GM23338 (cell line): Measurements from ENCODE around the gene ATP8A2. TPM values are rescaled to one million over a fixed set of nuclear protein-coding genes. Genes with fewer than 3 reads are reported as not detected.

Experiments
- ATAC-seq: fragments of 200-7000 bp; cut with Tn5 transposase; 3 replicates; pipeline ENCODE4 v1.9.1; 2020
- DNase-seq: peaks from one replicate; pipeline ENCODE4 v3.0.0-alpha.2; 2015; ENCODE audit warnings: low spot score
- H2AFZ ChIP-seq: fragments of 200-600 bp; sonication (generic); 2 replicates; pipeline ENCODE4 v1.8.0; 2016; ENCODE audit warnings: antibody characterized with exemption, mild to moderate bottlenecking, moderate library complexity
- H3F3A ChIP-seq: fragments of 200-600 bp; sonication (generic); replicated peaks from 2 replicates; pipeline ENCODE4 v1.8.0; 2017; ENCODE audit warnings: antibody characterized with exemption, mixed run types, low read depth
- H3K27ac ChIP-seq: fragments of 200-600 bp; sonication (generic); 2 replicates; pipeline ENCODE4 v1.6.1; 2016; ENCODE audit warnings: low read depth
- H3K27me3 ChIP-seq: fragments of 200-600 bp; sonication (generic); 2 replicates; pipeline ENCODE4 v1.8.0; 2016; ENCODE audit warnings: mild to moderate bottlenecking, mixed run types, moderate library complexity; ENCODE audit not compliant: insufficient read depth
- H3K36me3 ChIP-seq: fragments of 200-600 bp; sonication (generic); 2 replicates; pipeline ENCODE4 v1.8.0; 2016; ENCODE audit warnings: mild to moderate bottlenecking; ENCODE audit not compliant: insufficient read depth
- H3K4me1 ChIP-seq: fragments of 200-600 bp; sonication (generic); 2 replicates; pipeline ENCODE4 v1.8.0; 2016; ENCODE audit warnings: mild to moderate bottlenecking, moderate library complexity; ENCODE audit not compliant: insufficient read depth
- H3K4me2 ChIP-seq: fragments of 200-600 bp; sonication (generic); 2 replicates; pipeline ENCODE4 v1.7.1; 2017; ENCODE audit warnings: mixed run types
- H3K4me3 ChIP-seq: fragments of 200-600 bp; sonication (generic); 2 replicates; pipeline ENCODE4 v1.6.1; 2016; ENCODE audit warnings: mixed run types
- H3K79me2 ChIP-seq: fragments of 200-600 bp; sonication (generic); replicated peaks from 2 replicates; pipeline ENCODE4 v1.8.0; 2017; ENCODE audit warnings: mild to moderate bottlenecking; ENCODE audit not compliant: insufficient read depth
- H3K9me2 ChIP-seq: fragments of 200-600 bp; sonication (generic); 2 replicates; pipeline ENCODE4 v1.8.0; 2017; ENCODE audit not compliant: insufficient read depth
- H4K20me1 ChIP-seq: fragments of 200-600 bp; sonication (generic); replicated peaks from 2 replicates; pipeline ENCODE4 v1.8.0; 2017; ENCODE audit warnings: mild to moderate bottlenecking; ENCODE audit not compliant: insufficient read depth
- H3K27ac Mint-ChIP-seq: 2 replicates; pipeline ENCODE4 v1.8.0; 2020; ENCODE audit warnings: inconsistent platforms, mild to moderate bottlenecking, moderate library complexity, mixed read lengths
- H3K27me3 Mint-ChIP-seq: 3 replicates; pipeline ENCODE4 v1.8.0; 2022; ENCODE audit warnings: low read depth, mild to moderate bottlenecking, moderate library complexity, mixed read lengths, inconsistent platforms; ENCODE audit not compliant: insufficient read depth, poor library complexity
- H3K36me3 Mint-ChIP-seq: 3 replicates; pipeline ENCODE4 v1.8.0; 2021; ENCODE audit warnings: low read depth, mild to moderate bottlenecking, inconsistent platforms, moderate library complexity, mixed read lengths
- H3K4me1 Mint-ChIP-seq: 3 replicates; pipeline ENCODE4 v1.8.0; 2020; ENCODE audit warnings: mild to moderate bottlenecking, inconsistent platforms, mixed read lengths
- H3K4me3 Mint-ChIP-seq: 3 replicates; pipeline ENCODE4 v1.8.0; 2021; ENCODE audit warnings: moderate library complexity, mild to moderate bottlenecking, inconsistent platforms, mixed read lengths
- H3K9me3 Mint-ChIP-seq: 3 replicates; pipeline ENCODE4 v1.8.0; 2020; ENCODE audit warnings: moderate library complexity, mild to moderate bottlenecking, inconsistent platforms, mixed read lengths
- EZH2phosphoT487 ChIP-seq: fragments of 200-600 bp; sonication (generic); IDR thresholded peaks from one replicate; pipeline ENCODE4 v1.8.1; 2018; ENCODE audit warnings: antibody characterized with exemption; ENCODE audit not compliant: unreplicated experiment
- NANOG ChIP-seq: IDR thresholded peaks from 2 replicates; pipeline ENCODE4 v1.6.1; 2016; ENCODE audit warnings: antibody characterized with exemption, borderline replicate concordance
- REST ChIP-seq: IDR thresholded peaks from one replicate; pipeline ENCODE4 v1.6.1; 2018; ENCODE audit warnings: antibody characterized with exemption; ENCODE audit not compliant: unreplicated experiment
- STAT1 ChIP-seq: IDR thresholded peaks from one replicate; pipeline ENCODE4 v1.6.1; 2016; ENCODE audit warnings: antibody characterized with exemption; ENCODE audit not compliant: unreplicated experiment
- ZNF331 ChIP-seq: fragments of 250-450 bp; sonication (Bioruptor Pico); IDR thresholded peaks from 2 replicates; pipeline ENCODE4 v1.5.0; 2020; ENCODE audit warnings: low read depth, mild to moderate bottlenecking, moderate library complexity
- polyA plus RNA-seq: library from polyadenylated mRNA; unstranded; fragments of >200 nt; fragmentation: Nextera tagmentation; extraction: Ambion mirVana; gene quantifications from 2 replicates; pipeline ENCODE4 v1.2.1, GENCODE V29; 2016
- total RNA-seq: library from RNA; depleted of rRNA; stranded (reverse); fragments of >200 nt; shearing (Covaris generic); gene quantifications from 2 replicates; pipeline ENCODE4 v1.2.3, GENCODE V29; 2014
- TF ChIP-seq, protein P1 (sequence below), 2 experiments: fragments of 200-600 bp in 1 of 2; sonication (generic) in 1 of 2; conservative IDR thresholded peaks; 2 replicates each; pipeline versions ENCODE4 v1.5.1 to v1.6.1; 2016 to 2017; ENCODE audit warnings: antibody characterized with exemption in 2 of 2, low read depth in 2 of 2, mild to moderate bottlenecking in 2 of 2, moderate library complexity in 1 of 2
- TF ChIP-seq, protein P2 (sequence below): IDR thresholded peaks from 2 replicates; pipeline ENCODE4 v1.6.1; 2016; ENCODE audit warnings: antibody characterized with exemption
- TF ChIP-seq, protein P3 (sequence below): fragments of 250-450 bp; sonication (Bioruptor Pico); IDR thresholded peaks from 2 replicates; pipeline ENCODE4 v1.5.0; 2020; ENCODE audit warnings: mild to moderate bottlenecking, moderate library complexity

Gene ATP8A2
- total and polyA plus RNA-seq, 2 experiments from 2014 or later = 5.7 to 8.8 TPM

DNA sequence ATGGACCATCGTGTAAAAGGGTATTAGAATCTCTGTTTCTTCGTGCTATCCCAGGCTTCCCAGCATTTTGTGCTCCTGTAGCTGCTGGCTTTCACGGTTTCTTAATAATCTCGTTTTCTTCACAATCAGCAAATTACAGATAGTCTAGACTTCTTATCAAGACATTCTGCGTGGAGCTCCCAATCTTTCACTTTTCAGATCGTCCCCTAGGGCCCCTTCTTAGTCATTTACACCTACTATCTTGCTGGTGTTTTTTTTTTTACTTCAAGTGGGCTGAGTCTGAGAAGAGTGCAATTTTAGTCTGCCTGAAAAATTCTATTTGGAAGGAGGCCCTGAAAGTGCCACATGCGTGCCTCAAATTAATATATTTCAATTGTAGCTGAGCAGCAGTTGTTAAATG is 404.9 kb downstream of the ATP8A2 start:
- Mint-ChIP-seq H3K27me3 (peaks cover 5% of the 10 kb centered on the region), H3K4me3 (no peak overlapping the region), H3K4me1 (peaks cover 33% of the 10 kb centered on the region), H3K27ac (peak overlapping the region; percentile 21; the same call in 1 of the 2 replicates), H3K9me3 (no peaks in the 10 kb centered on the region), H3K36me3 (no peaks in the 10 kb centered on the region)
- ATAC-seq (no peak), DNase-seq (no peak)
- Histone ChIP-seq H3K4me1 (peaks cover 7% of the 10 kb centered on the region), H4K20me1 (no peaks in the 10 kb centered on the region), H3K79me2 (no peaks in the 10 kb centered on the region), H3F3A (no peaks in the 10 kb centered on the region), H2AFZ (no peak overlapping the region), H3K9me2 (no peaks in the 10 kb centered on the region), H3K27me3 (no peaks in the 10 kb centered on the region), H3K27ac (no peak overlapping the region), H3K36me3 (no peaks in the 10 kb centered on the region), H3K4me2 (no peak overlapping the region), H3K4me3 (no peak overlapping the region)
- no peak for TF ChIP-seq NANOG
- TF ChIP-seq, protein P1, sequence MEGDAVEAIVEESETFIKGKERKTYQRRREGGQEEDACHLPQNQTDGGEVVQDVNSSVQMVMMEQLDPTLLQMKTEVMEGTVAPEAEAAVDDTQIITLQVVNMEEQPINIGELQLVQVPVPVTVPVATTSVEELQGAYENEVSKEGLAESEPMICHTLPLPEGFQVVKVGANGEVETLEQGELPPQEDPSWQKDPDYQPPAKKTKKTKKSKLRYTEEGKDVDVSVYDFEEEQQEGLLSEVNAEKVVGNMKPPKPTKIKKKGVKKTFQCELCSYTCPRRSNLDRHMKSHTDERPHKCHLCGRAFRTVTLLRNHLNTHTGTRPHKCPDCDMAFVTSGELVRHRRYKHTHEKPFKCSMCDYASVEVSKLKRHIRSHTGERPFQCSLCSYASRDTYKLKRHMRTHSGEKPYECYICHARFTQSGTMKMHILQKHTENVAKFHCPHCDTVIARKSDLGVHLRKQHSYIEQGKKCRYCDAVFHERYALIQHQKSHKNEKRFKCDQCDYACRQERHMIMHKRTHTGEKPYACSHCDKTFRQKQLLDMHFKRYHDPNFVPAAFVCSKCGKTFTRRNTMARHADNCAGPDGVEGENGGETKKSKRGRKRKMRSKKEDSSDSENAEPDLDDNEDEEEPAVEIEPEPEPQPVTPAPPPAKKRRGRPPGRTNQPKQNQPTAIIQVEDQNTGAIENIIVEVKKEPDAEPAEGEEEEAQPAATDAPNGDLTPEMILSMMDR (conservative IDR thresholded peaks at IDR 0.05; ENCODE audit: low read depth in 2 of 2) = no peak
- no peak for TF ChIP-seq STAT1
- TF ChIP-seq, protein P2, sequence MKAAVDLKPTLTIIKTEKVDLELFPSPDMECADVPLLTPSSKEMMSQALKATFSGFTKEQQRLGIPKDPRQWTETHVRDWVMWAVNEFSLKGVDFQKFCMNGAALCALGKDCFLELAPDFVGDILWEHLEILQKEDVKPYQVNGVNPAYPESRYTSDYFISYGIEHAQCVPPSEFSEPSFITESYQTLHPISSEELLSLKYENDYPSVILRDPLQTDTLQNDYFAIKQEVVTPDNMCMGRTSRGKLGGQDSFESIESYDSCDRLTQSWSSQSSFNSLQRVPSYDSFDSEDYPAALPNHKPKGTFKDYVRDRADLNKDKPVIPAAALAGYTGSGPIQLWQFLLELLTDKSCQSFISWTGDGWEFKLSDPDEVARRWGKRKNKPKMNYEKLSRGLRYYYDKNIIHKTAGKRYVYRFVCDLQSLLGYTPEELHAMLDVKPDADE = no peak

DNA sequence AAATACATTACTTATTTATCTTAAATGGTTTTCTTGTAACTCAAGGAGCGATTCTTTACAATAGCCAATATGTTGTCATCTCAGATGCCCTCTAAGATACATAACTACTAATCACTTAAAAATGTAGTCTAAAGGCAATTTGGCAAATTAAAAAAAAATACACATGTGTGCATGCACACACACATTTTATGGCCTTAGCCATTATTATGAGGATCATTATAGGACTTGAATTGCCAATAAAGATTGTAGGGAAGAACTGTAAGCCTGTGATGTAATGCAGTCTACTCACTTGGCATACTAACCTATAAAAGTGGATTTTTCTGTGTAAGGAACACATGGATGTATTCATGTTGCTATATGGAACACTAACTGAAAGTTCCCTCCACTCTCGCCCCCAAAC is 405.7 kb downstream of the ATP8A2 start:
- no peaks in the 10 kb centered on the region; the same call in none of the 2 replicates for H3K4me1 ChIP-seq
- H3K36me3 Mint-ChIP-seq = no peaks in the 10 kb centered on the region
- H3K79me2 ChIP-seq = no peaks in the 10 kb centered on the region
- no peak for ATAC-seq
- H2AFZ ChIP-seq = no peak overlapping the region
- H3K4me3 Mint-ChIP-seq = no peak overlapping the region
- H3F3A ChIP-seq = no peaks in the 10 kb centered on the region
- H3K27me3 ChIP-seq = no peaks in the 10 kb centered on the region
- H3K4me1 Mint-ChIP-seq = peaks cover 26% of the 10 kb centered on the region
- H3K4me2 ChIP-seq = no peak overlapping the region
- no peaks in the 10 kb centered on the region for H4K20me1 ChIP-seq
- H3K36me3 ChIP-seq = no peaks in the 10 kb centered on the region
- H3K4me3 ChIP-seq = no peak overlapping the region
- H3K27me3 Mint-ChIP-seq = peaks cover 5% of the 10 kb centered on the region
- H3K27ac Mint-ChIP-seq = no peak overlapping the region
- H3K9me3 Mint-ChIP-seq = no peaks in the 10 kb centered on the region
- no peaks in the 10 kb centered on the region for H3K9me2 ChIP-seq
- no peak for DNase-seq
- H3K27ac ChIP-seq = no peak overlapping the region
- TF ChIP-seq, protein P2 = no peak
- TF ChIP-seq EZH2phosphoT487 (no peak), ZNF331 (CRISPR knock-in tag) (no peak), REST (no peak)
- TF ChIP-seq, protein P3, sequence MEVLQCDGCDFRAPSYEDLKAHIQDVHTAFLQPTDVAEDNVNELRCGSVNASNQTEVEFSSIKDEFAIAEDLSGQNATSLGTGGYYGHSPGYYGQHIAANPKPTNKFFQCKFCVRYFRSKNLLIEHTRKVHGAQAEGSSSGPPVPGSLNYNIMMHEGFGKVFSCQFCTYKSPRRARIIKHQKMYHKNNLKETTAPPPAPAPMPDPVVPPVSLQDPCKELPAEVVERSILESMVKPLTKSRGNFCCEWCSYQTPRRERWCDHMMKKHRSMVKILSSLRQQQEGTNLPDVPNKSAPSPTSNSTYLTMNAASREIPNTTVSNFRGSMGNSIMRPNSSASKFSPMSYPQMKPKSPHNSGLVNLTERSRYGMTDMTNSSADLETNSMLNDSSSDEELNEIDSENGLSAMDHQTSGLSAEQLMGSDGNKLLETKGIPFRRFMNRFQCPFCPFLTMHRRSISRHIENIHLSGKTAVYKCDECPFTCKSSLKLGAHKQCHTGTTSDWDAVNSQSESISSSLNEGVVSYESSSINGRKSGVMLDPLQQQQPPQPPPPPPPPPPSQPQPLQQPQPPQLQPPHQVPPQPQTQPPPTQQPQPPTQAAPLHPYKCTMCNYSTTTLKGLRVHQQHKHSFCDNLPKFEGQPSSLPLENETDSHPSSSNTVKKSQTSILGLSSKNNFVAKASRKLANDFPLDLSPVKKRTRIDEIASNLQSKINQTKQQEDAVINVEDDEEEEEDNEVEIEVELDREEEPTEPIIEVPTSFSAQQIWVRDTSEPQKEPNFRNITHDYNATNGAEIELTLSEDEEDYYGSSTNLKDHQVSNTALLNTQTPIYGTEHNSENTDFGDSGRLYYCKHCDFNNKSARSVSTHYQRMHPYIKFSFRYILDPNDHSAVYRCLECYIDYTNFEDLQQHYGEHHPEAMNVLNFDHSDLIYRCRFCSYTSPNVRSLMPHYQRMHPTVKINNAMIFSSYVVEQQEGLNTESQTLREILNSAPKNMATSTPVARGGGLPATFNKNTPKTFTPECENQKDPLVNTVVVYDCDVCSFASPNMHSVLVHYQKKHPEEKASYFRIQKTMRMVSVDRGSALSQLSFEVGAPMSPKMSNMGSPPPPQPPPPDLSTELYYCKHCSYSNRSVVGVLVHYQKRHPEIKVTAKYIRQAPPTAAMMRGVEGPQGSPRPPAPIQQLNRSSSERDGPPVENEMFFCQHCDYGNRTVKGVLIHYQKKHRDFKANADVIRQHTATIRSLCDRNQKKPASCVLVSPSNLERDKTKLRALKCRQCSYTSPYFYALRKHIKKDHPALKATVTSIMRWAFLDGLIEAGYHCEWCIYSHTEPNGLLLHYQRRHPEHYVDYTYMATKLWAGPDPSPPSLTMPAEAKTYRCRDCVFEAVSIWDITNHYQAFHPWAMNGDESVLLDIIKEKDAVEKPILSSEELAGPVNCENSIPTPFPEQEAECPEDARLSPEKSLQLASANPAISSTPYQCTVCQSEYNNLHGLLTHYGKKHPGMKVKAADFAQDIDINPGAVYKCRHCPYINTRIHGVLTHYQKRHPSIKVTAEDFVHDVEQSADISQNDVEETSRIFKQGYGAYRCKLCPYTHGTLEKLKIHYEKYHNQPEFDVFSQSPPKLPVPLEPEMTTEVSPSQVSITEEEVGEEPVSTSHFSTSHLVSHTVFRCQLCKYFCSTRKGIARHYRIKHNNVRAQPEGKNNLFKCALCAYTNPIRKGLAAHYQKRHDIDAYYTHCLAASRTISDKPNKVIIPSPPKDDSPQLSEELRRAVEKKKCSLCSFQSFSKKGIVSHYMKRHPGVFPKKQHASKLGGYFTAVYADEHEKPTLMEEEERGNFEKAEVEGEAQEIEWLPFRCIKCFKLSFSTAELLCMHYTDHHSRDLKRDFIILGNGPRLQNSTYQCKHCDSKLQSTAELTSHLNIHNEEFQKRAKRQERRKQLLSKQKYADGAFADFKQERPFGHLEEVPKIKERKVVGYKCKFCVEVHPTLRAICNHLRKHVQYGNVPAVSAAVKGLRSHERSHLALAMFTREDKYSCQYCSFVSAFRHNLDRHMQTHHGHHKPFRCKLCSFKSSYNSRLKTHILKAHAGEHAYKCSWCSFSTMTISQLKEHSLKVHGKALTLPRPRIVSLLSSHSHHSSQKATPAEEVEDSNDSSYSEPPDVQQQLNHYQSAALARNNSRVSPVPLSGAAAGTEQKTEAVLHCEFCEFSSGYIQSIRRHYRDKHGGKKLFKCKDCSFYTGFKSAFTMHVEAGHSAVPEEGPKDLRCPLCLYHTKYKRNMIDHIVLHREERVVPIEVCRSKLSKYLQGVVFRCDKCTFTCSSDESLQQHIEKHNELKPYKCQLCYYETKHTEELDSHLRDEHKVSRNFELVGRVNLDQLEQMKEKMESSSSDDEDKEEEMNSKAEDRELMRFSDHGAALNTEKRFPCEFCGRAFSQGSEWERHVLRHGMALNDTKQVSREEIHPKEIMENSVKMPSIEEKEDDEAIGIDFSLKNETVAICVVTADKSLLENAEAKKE (CRISPR knock-in tag) = no peak
